ENCODE data around the gene FYN. TPM values are rescaled to one million over a fixed set of nuclear protein-coding genes. Genes with fewer than 3 reads are reported as not detected.

FYN gene
- total RNA-seq, 2 donors from 2014 or later: 11.3 to 21.5 TPM

GRCh38 chr6:111804627-111805235 lies 68.5 kb downstream of the FYN start:
- peak overlapping the region; percentile 50 for H3K27ac ChIP-seq
- H3K9ac ChIP-seq (ENCODE audit: low read depth in 2 of 2, low read length in 2 of 2): no peak overlapping the region
- intact Hi-C loops (cut with DNase I): no loop called here

GRCh38 chr6:111803804-111804203 lies 69.4 kb downstream of the FYN start:
- no peak overlapping the region for H3K9ac ChIP-seq (ENCODE audit: low read depth in 2 of 2, low read length in 2 of 2)
- no peak for DNase-seq
- no peaks in the 10 kb centered on the region for H3K27me3 ChIP-seq
- H3K36me3 ChIP-seq: no peaks in the 10 kb centered on the region
- intact Hi-C loops (cut with DNase I): no loop called here
- no peak overlapping the region for H3K4me3 ChIP-seq
- no peaks in the 10 kb centered on the region for H3K9me3 ChIP-seq
- TF ChIP-seq, protein P1, sequence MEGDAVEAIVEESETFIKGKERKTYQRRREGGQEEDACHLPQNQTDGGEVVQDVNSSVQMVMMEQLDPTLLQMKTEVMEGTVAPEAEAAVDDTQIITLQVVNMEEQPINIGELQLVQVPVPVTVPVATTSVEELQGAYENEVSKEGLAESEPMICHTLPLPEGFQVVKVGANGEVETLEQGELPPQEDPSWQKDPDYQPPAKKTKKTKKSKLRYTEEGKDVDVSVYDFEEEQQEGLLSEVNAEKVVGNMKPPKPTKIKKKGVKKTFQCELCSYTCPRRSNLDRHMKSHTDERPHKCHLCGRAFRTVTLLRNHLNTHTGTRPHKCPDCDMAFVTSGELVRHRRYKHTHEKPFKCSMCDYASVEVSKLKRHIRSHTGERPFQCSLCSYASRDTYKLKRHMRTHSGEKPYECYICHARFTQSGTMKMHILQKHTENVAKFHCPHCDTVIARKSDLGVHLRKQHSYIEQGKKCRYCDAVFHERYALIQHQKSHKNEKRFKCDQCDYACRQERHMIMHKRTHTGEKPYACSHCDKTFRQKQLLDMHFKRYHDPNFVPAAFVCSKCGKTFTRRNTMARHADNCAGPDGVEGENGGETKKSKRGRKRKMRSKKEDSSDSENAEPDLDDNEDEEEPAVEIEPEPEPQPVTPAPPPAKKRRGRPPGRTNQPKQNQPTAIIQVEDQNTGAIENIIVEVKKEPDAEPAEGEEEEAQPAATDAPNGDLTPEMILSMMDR (IDR thresholded peaks at IDR 0.05): no peak
- H3K27ac ChIP-seq: peak overlapping the region; percentile 50
- H3K4me1 ChIP-seq: no peaks in the 10 kb centered on the region

More at GRCh38 chr6:111804627-111805235, 68.5 kb downstream of the FYN start:
- TF ChIP-seq, protein P1 (IDR thresholded peaks at IDR 0.05): no peak
- no peaks in the 10 kb centered on the region for H3K36me3 ChIP-seq
- H3K4me1 ChIP-seq: no peaks in the 10 kb centered on the region
- H3K4me3 ChIP-seq: no peak overlapping the region
- no peaks in the 10 kb centered on the region for H3K27me3 ChIP-seq
- H3K9me3 ChIP-seq: no peaks in the 10 kb centered on the region
- no peak for DNase-seq

- TF ChIP-seq, protein P1 (IDR thresholded peaks at IDR 0.05): no peak
- Histone ChIP-seq H3K4me3 (no peak overlapping the region), H3K27ac (peak overlapping the region; percentile 50), H3K4me1 (no peaks in the 10 kb centered on the region), H3K9me3 (no peaks in the 10 kb centered on the region), H3K27me3 (no peaks in the 10 kb centered on the region), H3K36me3 (no peaks in the 10 kb centered on the region), H3K9ac (ENCODE audit: low read depth in 2 of 2, low read length in 2 of 2) (no peak overlapping the region)
- no peak for DNase-seq
- intact Hi-C loops (cut with DNase I): no loop called here
Measured at GRCh38 chr6:111803371-111803770, 69.9 kb downstream of the FYN start.

- H3K4me1 ChIP-seq: no peaks in the 10 kb centered on the region
- DNase-seq: no peak
- H3K9me3 ChIP-seq: no peaks in the 10 kb centered on the region
- intact Hi-C loops (cut with DNase I): no loop called here
- no peaks in the 10 kb centered on the region for H3K36me3 ChIP-seq
- H3K9ac ChIP-seq (ENCODE audit: low read depth in 2 of 2, low read length in 2 of 2): no peak overlapping the region
- TF ChIP-seq, protein P1 (IDR thresholded peaks at IDR 0.05): no peak
- no peaks in the 10 kb centered on the region for H3K27me3 ChIP-seq
- no peak overlapping the region for H3K4me3 ChIP-seq
- H3K27ac ChIP-seq: peak overlapping the region; percentile 50
Measured at GRCh38 chr6:111802720-111803330, 70.4 kb downstream of the FYN start.

DNA sequence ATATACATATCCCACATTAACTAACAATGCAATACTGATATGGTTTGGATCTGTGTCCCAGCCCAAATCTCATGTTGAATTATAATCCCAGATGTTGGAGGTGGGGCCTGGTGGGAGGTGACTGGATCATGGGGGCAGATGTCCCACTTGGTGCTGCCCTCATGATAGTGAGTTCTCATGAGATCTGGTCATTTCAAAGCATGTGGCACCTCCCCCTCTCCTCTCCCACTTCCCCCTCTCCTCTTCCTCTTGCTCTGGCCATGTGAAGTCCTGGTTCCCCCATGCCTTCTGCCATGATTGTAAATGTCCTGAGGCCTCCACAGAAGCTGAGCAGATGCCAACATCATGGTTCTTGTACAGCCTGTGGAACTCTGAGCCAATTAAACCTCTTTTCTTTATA lies 71.2 kb downstream of the FYN start:
- no peaks in the 10 kb centered on the region for H3K36me3 ChIP-seq
- no peak overlapping the region for H3K9ac ChIP-seq (ENCODE audit: low read depth in 2 of 2, low read length in 2 of 2)
- DNase-seq: no peak
- H3K27ac ChIP-seq: no peak overlapping the region
- TF ChIP-seq, protein P1 (IDR thresholded peaks at IDR 0.05): no peak
- intact Hi-C loops (cut with DNase I): no loop called here
- no peaks in the 10 kb centered on the region for H3K9me3 ChIP-seq
- no peaks in the 10 kb centered on the region for H3K27me3 ChIP-seq
- no peaks in the 10 kb centered on the region for H3K4me1 ChIP-seq
- H3K4me3 ChIP-seq: no peak overlapping the region
